GM12891 (cell line): ENCODE measurements around the gene ATG16L1.

Experiments used
- DNase-seq: peaks from one replicate; pipeline ENCODE4 v3.0.0; 2011; ENCODE audit warnings: low spot score; ENCODE audit not compliant: insufficient read length
- FAIRE-seq: peaks from 2 replicates; lab custom pipeline; 2011; peaks lifted over from hg19 to GRCh38; lab: Jason Lieb, UNC
- PAX5 ChIP-seq: IDR thresholded peaks from 2 replicates; pipeline ENCODE4 v1.6.1; 2011; ENCODE audit warnings: low read length, moderate library complexity, mild to moderate bottlenecking; ENCODE audit not compliant: insufficient read depth, severe bottlenecking
- POLR2A ChIP-seq: IDR thresholded peaks from 2 replicates; pipeline ENCODE4 v1.6.1; 2011; ENCODE audit warnings: low read depth, low read length, control low read depth
- POLR2AphosphoS5 ChIP-seq: IDR thresholded peaks from 2 replicates; pipeline ENCODE4 v1.6.1; 2011; ENCODE audit warnings: low read depth, low read length, control low read depth
- POU2F2 ChIP-seq: IDR thresholded peaks from 2 replicates; pipeline ENCODE4 v1.6.1; 2011; ENCODE audit warnings: low read depth, mild to moderate bottlenecking, control low read depth, low read length, moderate library complexity
- SPI1 ChIP-seq: IDR thresholded peaks from 2 replicates; pipeline ENCODE4 v1.6.1; 2011; ENCODE audit warnings: low read depth, low read length, control low read depth
- TAF1 ChIP-seq: IDR thresholded peaks from 2 replicates; pipeline ENCODE4 v1.6.1; 2011; ENCODE audit warnings: low read depth, low read length, control low read depth

The ATG16L1 gene

GRCh38 chr2:233255151-233255550 is 3.7 kb downstream of the ATG16L1 start:
- no peak for FAIRE-seq
- no peak for DNase-seq
- TF ChIP-seq POLR2A (no peak), SPI1 (no peak), POU2F2 (no peak), POLR2AphosphoS5 (no peak), TAF1 (no peak), PAX5 (no peak)

GRCh38 chr2:233256048-233256447 is 4.6 kb downstream of the ATG16L1 start:
- FAIRE-seq = no peak
- DNase-seq = no peak
- TF ChIP-seq POLR2AphosphoS5 (no peak), SPI1 (no peak), TAF1 (no peak), POU2F2 (no peak), POLR2A (no peak), PAX5 (no peak)

- TF ChIP-seq POU2F2 (no peak), TAF1 (no peak), POLR2AphosphoS5 (no peak), PAX5 (no peak), SPI1 (no peak), POLR2A (no peak)
- DNase-seq (no peak), FAIRE-seq (no peak)
These were observed 6.7 kb downstream of the ATG16L1 start for GRCh38 chr2:233258211-233258610.

- FAIRE-seq = no peak
- no peak for DNase-seq
- TF ChIP-seq POLR2A (no peak), PAX5 (no peak), POU2F2 (no peak)
These were observed 8.3 kb downstream of the ATG16L1 start for GRCh38 chr2:233259730-233260129.

- DNase-seq (no peak), FAIRE-seq (no peak)
- TF ChIP-seq TAF1 (no peak), SPI1 (no peak), POLR2A (no peak), POLR2AphosphoS5 (no peak), POU2F2 (no peak)
These were observed 9.2 kb downstream of the ATG16L1 start for GRCh38 chr2:233260661-233261060.

GRCh38 chr2:233261819-233262555 is 10.5 kb downstream of the ATG16L1 start:
- no peak for DNase-seq
- FAIRE-seq = peak; percentile 92
- TF ChIP-seq TAF1 (no peak), POLR2AphosphoS5 (no peak), PAX5 (no peak), SPI1 (no peak), POLR2A (no peak), POU2F2 (no peak)

GRCh38 chr2:233262562-233262961 is 11.1 kb downstream of the ATG16L1 start:
- TF ChIP-seq POLR2AphosphoS5 = no peak
- no peak for TF ChIP-seq POLR2A
- no peak for TF ChIP-seq TAF1
- TF ChIP-seq PAX5 = no peak
- TF ChIP-seq POU2F2 = no peak
- no peak for TF ChIP-seq SPI1
- FAIRE-seq = no peak
- no peak for DNase-seq

- no peak for TF ChIP-seq SPI1
- DNase-seq (no peak), FAIRE-seq (no peak)
These were observed 11.6 kb downstream of the ATG16L1 start for GRCh38 chr2:233263045-233263570.

- FAIRE-seq (no peak), DNase-seq (no peak)
- TF ChIP-seq POU2F2 = no peak
- no peak for TF ChIP-seq POLR2A
These were observed 13.2 kb downstream of the ATG16L1 start for GRCh38 chr2:233264667-233265066.

GRCh38 chr2:233265899-233266431 is 14.5 kb downstream of the ATG16L1 start:
- FAIRE-seq (peak; percentile 74), DNase-seq (no peak)
- TF ChIP-seq PAX5 (peak; percentile 75), SPI1 (no peak)
